Transverse colon (tissue), 3 donors: ENCODE measurements around the gene NDUFAF2.

Source experiments
- CTCF ChIP-seq, 5 experiments: fragments of 200-600 bp in 3 of 5; fragments of 450-650 bp in 2 of 5; sonication (generic) in 3 of 5; IDR thresholded peaks; 1 replicate in 2 of 5; 2 replicates in 3 of 5; pipeline ENCODE4 v1.5.1; 2016 to 2017; ENCODE audit warnings: antibody characterized with exemption in 5 of 5, inconsistent platforms in 3 of 5, mild to moderate bottlenecking in 2 of 5, moderate library complexity in 1 of 5
- POLR2A ChIP-seq: fragments of 450-650 bp; IDR thresholded peaks from one replicate; pipeline ENCODE4 v1.6.1; 2016; ENCODE audit warnings: antibody characterized with exemption, mild to moderate bottlenecking, moderate library complexity

GRCh38 chr5:61002611-61003355 lies 57.8 kb downstream of the NDUFAF2 start:
- TF ChIP-seq CTCF (IDR thresholded peaks at IDR 0.05) (no peak), POLR2A (no peak)
